ENCODE data around the gene PSME1. TPM values are rescaled to one million over a fixed set of nuclear protein-coding genes. Genes with fewer than 3 reads are reported as not detected.

PSME1 gene
- total RNA-seq, 1 experiment from 2014 or later = 76.8 TPM

- TF ChIP-seq PRDM15 (CRISPR knock-in tag; IDR thresholded peaks at IDR 0.05) (no peak), ERG (CRISPR knock-in tag; IDR thresholded peaks at IDR 0.05) (no peak), NFE2L1 (CRISPR knock-in tag; IDR thresholded peaks at IDR 0.05) (no peak), TEAD1 (CRISPR knock-in tag; IDR thresholded peaks at IDR 0.05) (no peak), ATF2 (CRISPR knock-in tag; IDR thresholded peaks at IDR 0.05; ENCODE audit: borderline replicate concordance, low read depth) (no peak), EMX1 (CRISPR knock-in tag; IDR thresholded peaks at IDR 0.05) (no peak)
Measured at GRCh38 chr14:24126939-24127338, 9.1 kb upstream of the PSME1 start (continued).

GRCh38 chr14:24127673-24128072, 8.3 kb upstream of the PSME1 start:
- Mint-ChIP-seq H3K4me3 (no peak overlapping the region), H3K27ac (no peak overlapping the region), H3K9me3 (no peaks in the 10 kb centered on the region), H3K4me1 (peaks cover 4% of the 10 kb centered on the region), H3K27me3 (ENCODE audit: low read depth) (no peaks in the 10 kb centered on the region), H3K36me3 (peaks cover 8% of the 10 kb centered on the region; the same call in 1 of the 2 replicates)
- POLR2A ChIA-PET = interaction anchor here (0.7 to 1.8 kb wide), 4 partner anchors 8 to 143 kb away, joined by 3 to 6 read pairs (median 3); partner anchors contain the start of genes DCAF11, IRF9, NRL and PSME1
- ATAC-seq (no peak), DNase-seq (ENCODE audit: low spot score) (no peak)
- CTCF ChIA-PET = interaction anchor here (0.6 to 1.6 kb wide), 4 partner anchors 8 to 649 kb away, joined by 3 to 4 read pairs (median 4); partner anchors contain the start of genes IRF9 and PSME1
- no peak for TF ChIP-seq TP53 (CRISPR knock-in tag; IDR thresholded peaks at IDR 0.05)
- TF ChIP-seq ERG (CRISPR knock-in tag; IDR thresholded peaks at IDR 0.05) = no peak
- TF ChIP-seq CTCF (IDR thresholded peaks at IDR 0.05) = no peak
- no peak for TF ChIP-seq FOXP1 (CRISPR knock-in tag; IDR thresholded peaks at IDR 0.05; ENCODE audit: borderline replicate concordance)
- TF ChIP-seq ATF6 (CRISPR knock-in tag; IDR thresholded peaks at IDR 0.05) = no peak
- TF ChIP-seq GTF2I (CRISPR knock-in tag; conservative IDR thresholded peaks at IDR 0.05) = no peak
- TF ChIP-seq NR1H2 (CRISPR knock-in tag; IDR thresholded peaks at IDR 0.05) = no peak
- no peak for TF ChIP-seq PRRX2 (CRISPR knock-in tag; IDR thresholded peaks at IDR 0.05)
- TF ChIP-seq AFF4 (CRISPR knock-in tag; IDR thresholded peaks at IDR 0.05; ENCODE audit: borderline replicate concordance) = no peak
- no peak for TF ChIP-seq EMX1 (CRISPR knock-in tag; IDR thresholded peaks at IDR 0.05)

All from WTC11 (cell line).